Endodermal cell (in vitro differentiated cells): ENCODE data around the gene CCRL2. TPM values are rescaled to one million over a fixed set of nuclear protein-coding genes. Genes with fewer than 3 reads are reported as not detected.

Source experiments
- DNase-seq: peaks from one replicate; pipeline ENCODE4 v3.0.0-alpha.2; 2017
- H3K27ac ChIP-seq: 2 replicates; pipeline ENCODE4 v1.5.1; 2013; ENCODE audit warnings: mild to moderate bottlenecking, low read depth, low read length, moderate library complexity
- H3K27me3 ChIP-seq: 2 replicates; pipeline ENCODE4 v1.6.1; 2013; ENCODE audit warnings: mild to moderate bottlenecking, low read length, moderate library complexity; ENCODE audit not compliant: insufficient read depth, control insufficient read depth, poor library complexity, severe bottlenecking
- H3K36me3 ChIP-seq: 2 replicates; pipeline ENCODE4 v1.7.0; 2013; ENCODE audit warnings: mild to moderate bottlenecking, low read length, moderate library complexity; ENCODE audit not compliant: control insufficient read depth, insufficient read depth
- H3K4me1 ChIP-seq: one replicate; pipeline ENCODE4 v1.7.0; 2013; ENCODE audit warnings: low read length; ENCODE audit not compliant: control insufficient read depth, insufficient read depth
- H3K4me3 ChIP-seq: 2 replicates; pipeline ENCODE4 v1.5.1; 2013; ENCODE audit warnings: mild to moderate bottlenecking, low read length, moderate library complexity
- H3K9ac ChIP-seq: 2 replicates; pipeline ENCODE4 v1.6.1; 2013; ENCODE audit warnings: mild to moderate bottlenecking, low read length, moderate library complexity; ENCODE audit not compliant: poor library complexity, severe bottlenecking; ENCODE audit errors: extremely low read depth
- H3K9me3 ChIP-seq: 2 replicates; pipeline ENCODE4 v1.6.1; 2013; ENCODE audit warnings: mild to moderate bottlenecking, low read length, moderate library complexity; ENCODE audit not compliant: control insufficient read depth
- H3K27ac Mint-ChIP-seq: 2 replicates; pipeline ENCODE4 v1.8.0; 2020; ENCODE audit warnings: mixed read lengths
- H3K27me3 Mint-ChIP-seq: 2 replicates; pipeline ENCODE4 v1.8.0; 2021; ENCODE audit warnings: mild to moderate bottlenecking, mixed read lengths; ENCODE audit not compliant: insufficient read depth
- H3K36me3 Mint-ChIP-seq: 2 replicates; pipeline ENCODE4 v1.8.0; 2020; ENCODE audit warnings: low read depth, mixed read lengths
- H3K4me1 Mint-ChIP-seq: 2 replicates; pipeline ENCODE4 v1.8.0; 2020; ENCODE audit warnings: mixed read lengths
- H3K4me3 Mint-ChIP-seq: 2 replicates; pipeline ENCODE4 v1.8.0; 2020; ENCODE audit warnings: mild to moderate bottlenecking, moderate library complexity, mixed read lengths
- H3K9me3 Mint-ChIP-seq: 2 replicates; pipeline ENCODE4 v1.8.0; 2020; ENCODE audit warnings: mild to moderate bottlenecking, mixed read lengths
- WGBS, 2 experiments: methylation state at CpG; one replicate each; pipeline versions ENCODE4 v1.1.5 to v1.1.7; 2013; ENCODE audit warnings: missing lambda C conversion rate in 2 of 2, mixed read lengths in 1 of 2; ENCODE audit not compliant: insufficient coverage in 1 of 2, insufficient read length in 1 of 2; 5-methylcytosine and 5-hydroxymethylcytosine counted together
- total RNA-seq, 2 donors: library from RNA; stranded (reverse); fragmentation: NEBNext Ultra II Directional in 1 of 2; extraction: Animal tissue kit (Norgen Biotek cat#: 25700) in 1 of 2; gene quantifications; 2 replicates in 1 of 2; 3 replicates in 1 of 2; pipeline ENCODE4 v1.2.1, GENCODE V29; 2021
- TF ChIP-seq, protein P1 (sequence below): fragments of 200-600 bp; sonication (generic); conservative IDR thresholded peaks from 2 replicates; pipeline ENCODE4 v1.5.0; 2021; ENCODE audit warnings: antibody characterized with exemption, mild to moderate bottlenecking

The CCRL2 gene
- total RNA-seq, 2 donors from 2014 or later = not detected

- no peaks in the 10 kb centered on the region for H3K27me3 Mint-ChIP-seq
- WGBS, 2 experiments = 89 to 100% methylated on average over 4 of the region's 4 CpGs
- no peaks in the 10 kb centered on the region for H3K36me3 Mint-ChIP-seq
- no peak overlapping the region for H3K4me3 ChIP-seq
- no peaks in the 10 kb centered on the region for H3K9me3 ChIP-seq
- H3K4me1 ChIP-seq = peaks cover 13% of the 10 kb centered on the region
- H3K9ac ChIP-seq = no peak overlapping the region
- H3K4me1 Mint-ChIP-seq = peaks cover 26% of the 10 kb centered on the region
- no peak overlapping the region for H3K4me3 Mint-ChIP-seq
- no peaks in the 10 kb centered on the region for H3K36me3 ChIP-seq
- no peaks in the 10 kb centered on the region for H3K27me3 ChIP-seq
- DNase-seq = no peak
- no peak overlapping the region for H3K27ac ChIP-seq
- TF ChIP-seq, protein P1, sequence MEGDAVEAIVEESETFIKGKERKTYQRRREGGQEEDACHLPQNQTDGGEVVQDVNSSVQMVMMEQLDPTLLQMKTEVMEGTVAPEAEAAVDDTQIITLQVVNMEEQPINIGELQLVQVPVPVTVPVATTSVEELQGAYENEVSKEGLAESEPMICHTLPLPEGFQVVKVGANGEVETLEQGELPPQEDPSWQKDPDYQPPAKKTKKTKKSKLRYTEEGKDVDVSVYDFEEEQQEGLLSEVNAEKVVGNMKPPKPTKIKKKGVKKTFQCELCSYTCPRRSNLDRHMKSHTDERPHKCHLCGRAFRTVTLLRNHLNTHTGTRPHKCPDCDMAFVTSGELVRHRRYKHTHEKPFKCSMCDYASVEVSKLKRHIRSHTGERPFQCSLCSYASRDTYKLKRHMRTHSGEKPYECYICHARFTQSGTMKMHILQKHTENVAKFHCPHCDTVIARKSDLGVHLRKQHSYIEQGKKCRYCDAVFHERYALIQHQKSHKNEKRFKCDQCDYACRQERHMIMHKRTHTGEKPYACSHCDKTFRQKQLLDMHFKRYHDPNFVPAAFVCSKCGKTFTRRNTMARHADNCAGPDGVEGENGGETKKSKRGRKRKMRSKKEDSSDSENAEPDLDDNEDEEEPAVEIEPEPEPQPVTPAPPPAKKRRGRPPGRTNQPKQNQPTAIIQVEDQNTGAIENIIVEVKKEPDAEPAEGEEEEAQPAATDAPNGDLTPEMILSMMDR = no peak
- H3K9me3 Mint-ChIP-seq = no peaks in the 10 kb centered on the region
- no peak overlapping the region for H3K27ac Mint-ChIP-seq
These were observed 7.7 kb downstream of the CCRL2 start for GRCh38 chr3:46414739-46415138.

GRCh38 chr3:46416125-46416810 is 9.2 kb downstream of the CCRL2 start:
- Histone ChIP-seq H3K27ac (no peak overlapping the region), H3K36me3 (no peaks in the 10 kb centered on the region), H3K4me3 (no peak overlapping the region), H3K4me1 (peaks cover 13% of the 10 kb centered on the region), H3K9me3 (no peaks in the 10 kb centered on the region), H3K27me3 (no peaks in the 10 kb centered on the region), H3K9ac (no peak overlapping the region)
- H3K4me3 Mint-ChIP-seq = no peak overlapping the region
- DNase-seq = no peak
- H3K4me1 Mint-ChIP-seq = peaks cover 26% of the 10 kb centered on the region
- H3K27me3 Mint-ChIP-seq = no peaks in the 10 kb centered on the region
- no peaks in the 10 kb centered on the region for H3K9me3 Mint-ChIP-seq
- 92 to 97% methylated on average over 8 to 10 of the region's 10 CpGs for WGBS, 2 experiments
- no peak overlapping the region for H3K27ac Mint-ChIP-seq
- H3K36me3 Mint-ChIP-seq = no peaks in the 10 kb centered on the region
- TF ChIP-seq, protein P1 = no peak

- Mint-ChIP-seq H3K4me3 (no peak overlapping the region), H3K36me3 (no peaks in the 10 kb centered on the region), H3K9me3 (no peaks in the 10 kb centered on the region)
These were observed 9.9 kb downstream of the CCRL2 start for GRCh38 chr3:46416811-46417510.

More at GRCh38 chr3:46416811-46417510, 9.9 kb downstream of the CCRL2 start:
- no peaks in the 10 kb centered on the region for H3K36me3 ChIP-seq
- peaks cover 26% of the 10 kb centered on the region for H3K4me1 Mint-ChIP-seq
- TF ChIP-seq, protein P1 = no peak
- no peak overlapping the region for H3K27ac Mint-ChIP-seq
- no peaks in the 10 kb centered on the region for H3K27me3 ChIP-seq
- no peak for DNase-seq
- peaks cover 13% of the 10 kb centered on the region for H3K4me1 ChIP-seq
- H3K9me3 ChIP-seq = no peaks in the 10 kb centered on the region
- no peak overlapping the region for H3K4me3 ChIP-seq
- H3K27ac ChIP-seq = no peak overlapping the region
- no peak overlapping the region for H3K9ac ChIP-seq
- WGBS, 2 experiments = 95 to 97% methylated on average over 7 of the region's 7 CpGs
- no peaks in the 10 kb centered on the region for H3K27me3 Mint-ChIP-seq
